HL-60 (cell line): ENCODE measurements around the gene PARP15.

Experiments used
- DNase-seq, 2 experiments: peaks; one replicate each; pipeline ENCODE4 v3.0.0-alpha.2; 2010 to 2020; ENCODE audit warnings: low read depth in 1 of 2, low spot score in 1 of 2
- H3K27ac ChIP-seq: fragments of 250-450 bp; sonication (Bioruptor Pico); replicated peaks from 2 replicates; pipeline ENCODE4 v1.5.1; 2020; ENCODE audit warnings: mild to moderate bottlenecking, moderate library complexity
- H3K27me3 ChIP-seq: fragments of 250-450 bp; sonication (Bioruptor Pico); 2 replicates; pipeline ENCODE4 v1.5.1; 2021; ENCODE audit warnings: mild to moderate bottlenecking, moderate library complexity; ENCODE audit not compliant: insufficient read depth, poor library complexity, severe bottlenecking
- H3K4me3 ChIP-seq: replicated peaks from 2 replicates; pipeline ENCODE4 v1.5.1; 2011; ENCODE audit warnings: mild to moderate bottlenecking, control low read depth, low read length; ENCODE audit not compliant: insufficient read depth
- CTCF ChIP-seq: IDR thresholded peaks from one replicate; pipeline ENCODE4 v1.5.1; 2011; ENCODE audit warnings: low read length, control low read depth, inconsistent platforms; ENCODE audit not compliant: insufficient read depth
- GABPA ChIP-seq: IDR thresholded peaks from 2 replicates; pipeline ENCODE4 v1.6.1; 2012; ENCODE audit warnings: low read depth
- POLR2AphosphoS5 ChIP-seq: IDR thresholded peaks from 2 replicates; pipeline ENCODE4 v1.6.1; 2012; ENCODE audit warnings: low read depth
- REST ChIP-seq: IDR thresholded peaks from 2 replicates; pipeline ENCODE4 v1.6.1; 2012; ENCODE audit warnings: low read depth; ENCODE audit not compliant: insufficient replicate concordance
- SPI1 ChIP-seq: IDR thresholded peaks from 2 replicates; pipeline ENCODE4 v1.6.1; 2012; ENCODE audit warnings: low read depth, mild to moderate bottlenecking, borderline replicate concordance

PARP15 gene

GRCh38 chr3:122546151-122546550 is 31.3 kb upstream of the PARP15 start:
- DNase-seq, result no peak
- TF ChIP-seq REST, result no peak
- TF ChIP-seq CTCF, result no peak
- TF ChIP-seq SPI1, result no peak
- TF ChIP-seq GABPA, result no peak
- no peak for TF ChIP-seq POLR2AphosphoS5
- H3K27me3 ChIP-seq, result no peaks in the 10 kb centered on the region
- no peak overlapping the region for H3K27ac ChIP-seq
- H3K4me3 ChIP-seq, result no peak overlapping the region

- DNase-seq, result no peak
- Histone ChIP-seq H3K27ac (no peak overlapping the region), H3K27me3 (no peaks in the 10 kb centered on the region), H3K4me3 (no peak overlapping the region)
- no peak for TF ChIP-seq SPI1
- TF ChIP-seq POLR2AphosphoS5, result no peak
- no peak for TF ChIP-seq GABPA
- TF ChIP-seq REST, result no peak
- no peak for TF ChIP-seq CTCF
These were observed 29.4 kb upstream of the PARP15 start for GRCh38 chr3:122548076-122548475.

GRCh38 chr3:122548619-122549018 is 28.8 kb upstream of the PARP15 start:
- TF ChIP-seq CTCF (no peak), REST (no peak), GABPA (no peak), SPI1 (no peak), POLR2AphosphoS5 (no peak)
- no peaks in the 10 kb centered on the region for H3K27me3 ChIP-seq
- H3K4me3 ChIP-seq, result no peak overlapping the region
- H3K27ac ChIP-seq, result no peak overlapping the region
- DNase-seq, result no peak
